COLO829 (cell line): ENCODE data around the gene DENND1A.
"Not testable (repeated sequence)": the region's sequence is repeated elsewhere in the genome, so short reads cannot be mapped to it uniquely, and the experiment has no call there.

Experiments used
- DNase-seq: peaks from one replicate; pipeline ENCODE4 v3.0.0; 2012; ENCODE audit warnings: low spot score

DENND1A gene

DNA sequence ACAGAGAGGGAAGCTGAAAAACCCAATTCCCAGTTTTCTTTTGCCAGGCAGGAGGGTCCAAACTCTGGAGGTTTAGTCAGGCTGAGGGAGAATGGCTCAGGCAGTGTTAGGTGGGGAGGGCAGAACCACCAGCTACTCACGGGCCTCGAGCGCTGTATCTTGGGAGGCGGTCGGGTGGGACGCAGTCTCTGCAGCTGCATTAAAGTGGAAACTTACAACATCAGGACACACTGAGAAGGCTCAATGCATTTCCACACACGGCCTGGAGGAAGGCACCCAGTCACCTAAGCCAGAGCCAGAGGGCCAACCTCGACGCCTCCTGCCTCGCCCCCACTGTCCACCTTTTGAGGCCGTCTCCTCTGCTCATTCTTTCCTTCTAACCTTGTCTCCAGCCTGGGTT, 518.3 kb downstream of the DENND1A start:
- no peak for DNase-seq

- DNase-seq = no peak
Observed at GRCh38 chr9:123411191-123411590, 518.7 kb downstream of the DENND1A start.

DNA sequence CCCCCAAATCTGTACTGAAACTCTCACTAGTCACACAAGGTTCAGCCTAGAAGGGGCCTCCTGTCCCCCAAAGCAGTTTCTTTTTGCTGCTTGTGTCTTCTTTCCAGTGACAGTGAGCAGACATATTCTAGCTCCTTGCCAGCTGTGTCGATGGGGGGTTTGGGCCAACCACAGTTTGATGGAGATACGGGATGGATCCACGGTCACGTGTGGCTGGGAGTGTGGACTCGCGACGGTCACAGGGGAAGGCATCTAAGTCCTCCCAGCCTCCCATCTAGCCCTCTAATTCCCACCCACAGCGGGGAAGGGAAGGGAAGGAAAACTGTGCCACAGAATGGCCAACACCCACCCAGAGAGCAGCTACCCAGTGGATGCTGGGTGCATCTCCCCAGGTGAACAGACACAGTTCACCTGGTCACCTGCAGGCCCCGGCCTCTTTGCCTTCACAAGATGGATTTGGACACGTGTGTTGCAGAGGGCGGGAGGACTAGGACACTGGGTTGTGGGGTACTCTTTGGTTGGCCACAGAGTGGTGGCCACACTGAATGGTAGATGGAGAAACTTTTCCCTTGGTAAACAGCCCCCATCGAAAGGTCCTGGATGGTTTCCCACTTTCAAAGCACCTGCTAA, 519.5 kb downstream of the DENND1A start:
- no peak for DNase-seq

DNA sequence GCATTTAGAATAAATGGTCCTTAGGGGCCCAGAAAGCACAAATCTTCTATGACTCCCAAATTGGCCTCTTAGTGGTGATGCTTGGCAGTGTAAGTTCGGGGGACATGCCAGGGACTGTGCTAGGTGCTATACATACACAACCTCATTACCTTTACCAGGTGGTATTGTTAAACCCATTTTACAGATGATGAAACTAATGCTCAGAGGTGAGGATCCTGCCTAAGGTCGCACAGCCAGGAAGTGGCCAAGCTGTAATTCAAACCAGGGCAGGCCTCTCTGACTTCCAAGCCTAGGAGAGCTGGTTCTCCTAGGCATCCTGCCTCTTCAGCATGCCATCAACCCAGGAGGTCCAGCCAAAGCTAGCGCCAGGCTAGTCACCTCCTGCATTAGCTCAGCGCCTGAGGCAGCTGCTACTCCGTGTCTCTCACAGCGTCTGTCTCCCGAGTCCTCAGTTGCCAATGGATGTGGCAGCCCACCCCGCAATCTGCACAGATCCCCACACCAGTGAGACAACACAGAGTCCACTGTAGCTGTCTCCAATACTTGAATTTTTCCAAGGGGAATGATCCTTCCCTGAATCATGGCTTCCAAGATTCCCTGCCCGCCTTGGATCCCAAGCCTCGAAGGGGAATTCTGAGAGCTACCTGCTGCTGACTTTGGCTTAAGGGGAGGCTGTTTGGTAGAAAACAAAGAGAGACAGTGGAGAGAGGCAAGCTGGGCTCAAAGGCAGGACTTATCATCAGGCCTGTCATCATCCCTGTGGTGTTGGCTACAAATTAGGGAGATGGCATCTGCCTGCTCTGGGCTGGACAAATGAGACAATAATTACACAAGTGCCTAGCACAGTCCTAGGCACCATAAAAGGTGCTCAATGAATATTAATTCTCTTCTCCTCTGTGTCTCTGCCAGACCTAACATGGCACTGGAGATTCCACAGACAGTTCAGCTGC, 521.3 kb downstream of the DENND1A start:
- DNase-seq = no peak

DNA sequence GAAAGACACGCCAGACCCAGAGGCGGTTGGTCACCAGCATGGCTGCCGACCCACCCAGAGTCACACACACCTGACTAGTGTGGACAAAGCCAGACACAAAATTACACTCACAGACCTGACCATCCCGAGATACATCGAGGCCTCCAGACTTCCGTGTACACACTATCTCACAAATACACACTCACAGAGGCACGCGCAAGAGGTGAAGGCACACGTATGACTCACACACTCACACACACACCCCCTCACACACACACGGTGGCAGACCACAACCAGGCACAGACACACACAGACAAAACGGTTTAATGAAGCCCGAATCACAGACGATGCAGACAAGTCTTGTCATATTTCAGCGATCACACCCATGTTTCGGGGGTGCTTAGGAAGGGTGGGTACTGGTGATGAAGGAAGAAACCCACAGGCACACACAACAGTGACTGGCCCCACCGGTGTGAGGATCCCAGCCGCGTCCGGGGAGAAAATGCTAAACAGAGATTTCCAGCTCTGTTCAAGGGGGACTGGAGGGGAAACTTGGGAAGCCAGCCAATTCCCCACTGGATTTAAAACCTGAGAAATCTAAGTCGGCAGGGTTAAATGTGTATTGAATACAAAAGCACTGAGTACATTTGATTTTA, 522.6 kb downstream of the DENND1A start:
- no peak for DNase-seq

- no peak for DNase-seq
Observed at GRCh38 chr9:123406691-123407216, 523.2 kb downstream of the DENND1A start.

GRCh38 chr9:123406016-123406415, 523.9 kb downstream of the DENND1A start:
- no peak for DNase-seq

GRCh38 chr9:123402981-123403509, 526.9 kb downstream of the DENND1A start:
- DNase-seq = no peak

DNA sequence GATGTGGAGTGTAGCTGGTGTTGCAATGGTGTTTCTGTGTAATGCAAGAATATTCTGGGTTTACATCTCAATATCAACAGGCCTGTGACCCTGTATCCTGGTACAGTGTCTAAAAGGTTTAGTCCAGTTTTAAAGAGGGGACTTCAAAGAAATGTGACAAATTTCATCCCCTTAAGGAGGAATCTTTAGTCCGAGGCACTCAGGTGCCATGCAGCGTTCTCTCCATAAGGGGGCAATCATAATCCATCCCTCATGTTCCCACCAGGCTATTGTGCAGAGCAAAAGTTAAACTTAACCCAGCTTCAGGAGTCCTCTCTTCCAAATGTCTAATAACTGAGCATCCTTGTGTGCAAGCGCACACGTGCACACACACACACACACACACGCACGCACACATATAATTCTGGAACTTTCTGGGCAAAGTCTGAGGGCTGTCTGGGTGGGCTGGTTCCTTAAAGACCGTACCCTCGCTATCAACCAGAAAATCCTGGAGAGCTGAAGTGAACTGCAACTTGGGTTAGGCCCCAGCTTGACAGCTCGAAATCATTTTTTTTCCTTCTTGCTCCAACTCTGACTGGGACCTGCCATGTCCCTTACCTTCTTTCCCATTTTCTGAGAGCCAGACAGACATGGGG, 527.9 kb downstream of the DENND1A start:
- peak; percentile 87 for DNase-seq

- no peak for DNase-seq
Observed at GRCh38 chr9:123400926-123401503, 528.9 kb downstream of the DENND1A start.

GRCh38 chr9:123399803-123400378, 530.0 kb downstream of the DENND1A start:
- peak; percentile 47 for DNase-seq

GRCh38 chr9:123398938-123399337, 531.0 kb downstream of the DENND1A start:
- DNase-seq = not testable (repeated sequence)

DNA sequence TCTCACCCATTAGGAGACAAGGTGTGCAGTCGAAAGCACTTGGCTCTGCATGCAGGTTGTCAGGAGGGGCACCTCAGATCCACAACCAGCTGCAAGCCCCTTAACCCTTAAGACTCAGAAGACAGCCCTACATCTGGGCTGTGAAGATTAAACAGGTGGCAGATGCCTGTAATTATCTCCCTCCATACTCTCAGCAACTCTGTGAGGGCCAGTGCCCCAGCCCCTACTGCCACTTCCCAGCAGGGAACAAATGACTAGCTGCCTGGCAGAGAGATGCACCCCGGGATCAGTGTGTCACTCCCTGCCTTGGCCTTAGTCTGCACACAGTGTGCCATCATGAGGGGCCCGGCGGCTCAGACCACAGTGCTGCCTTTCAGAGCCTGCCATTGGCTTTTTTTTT, 532.0 kb downstream of the DENND1A start:
- no peak for DNase-seq

- DNase-seq = no peak
Observed at GRCh38 chr9:123395689-123396511, 534.0 kb downstream of the DENND1A start.

DNA sequence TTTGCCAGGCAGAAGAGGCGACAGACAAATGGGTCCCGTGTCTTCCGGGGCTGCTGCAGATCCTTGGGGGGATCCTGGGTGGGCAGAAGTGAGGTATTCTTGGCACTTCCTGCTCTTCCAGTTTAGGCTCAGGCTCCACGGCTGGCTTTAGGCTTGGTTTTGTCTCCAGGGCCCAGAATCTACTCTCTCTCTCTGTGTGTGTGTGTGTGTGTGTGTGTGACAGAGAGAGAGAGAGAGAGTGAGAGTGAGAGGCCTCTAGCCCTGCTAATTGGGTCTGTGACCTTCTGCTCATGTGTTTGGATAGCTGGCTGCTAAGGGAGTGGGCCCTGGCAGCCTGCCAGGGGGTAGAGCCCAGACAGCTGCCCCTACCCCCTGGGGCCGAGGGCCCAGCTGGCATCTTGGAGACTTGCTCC, 534.6 kb downstream of the DENND1A start:
- no peak for DNase-seq

DNA sequence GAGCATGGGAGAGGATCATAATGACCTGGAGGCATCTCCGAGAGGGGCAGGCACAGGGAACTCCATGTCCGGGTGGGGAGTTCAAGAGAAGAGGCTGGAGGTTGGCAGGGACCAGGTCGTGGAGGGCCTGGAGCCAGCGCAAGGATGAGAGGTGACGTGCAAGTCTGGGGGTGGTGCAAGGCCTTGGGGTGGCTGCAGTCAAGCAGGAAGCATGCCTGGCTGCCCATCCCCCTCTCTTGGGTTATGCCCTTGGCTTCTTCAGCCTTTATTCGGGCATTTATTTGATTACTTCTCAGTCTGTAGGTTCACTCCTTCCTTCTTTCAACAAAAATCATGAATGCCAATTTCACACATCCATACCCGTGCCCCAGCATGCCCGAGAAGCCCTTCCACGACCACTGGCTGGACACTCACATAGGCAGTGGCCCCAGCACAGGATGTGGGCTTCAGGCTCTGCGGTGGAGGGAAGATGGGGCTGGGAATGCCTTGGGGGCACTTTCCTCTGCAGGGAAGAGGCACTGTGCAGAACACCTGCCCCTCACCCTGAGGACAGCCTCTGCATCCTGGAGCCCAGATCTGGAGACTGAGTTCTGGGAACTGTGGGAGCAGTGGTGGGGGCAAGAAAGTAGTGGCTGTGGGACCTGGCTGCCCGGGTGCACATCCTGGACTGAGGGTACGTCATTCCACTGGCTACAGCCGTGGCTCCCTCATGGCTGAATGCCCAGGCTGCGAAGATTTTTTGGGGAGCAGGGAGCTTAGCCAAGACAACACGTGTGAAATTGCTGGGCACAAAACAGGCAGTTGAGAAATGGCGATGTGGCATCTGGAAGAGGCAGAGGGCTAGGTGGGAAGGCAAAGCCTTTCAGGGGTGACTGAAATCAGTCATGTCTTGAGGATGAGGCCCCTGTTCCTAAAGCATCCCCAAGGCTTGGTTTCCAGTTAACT, 535.4 kb downstream of the DENND1A start:
- DNase-seq = no peak

GRCh38 chr9:123392802-123393201, 537.1 kb downstream of the DENND1A start:
- DNase-seq = no peak

GRCh38 chr9:123391946-123392345, 538.0 kb downstream of the DENND1A start:
- DNase-seq = no peak

GRCh38 chr9:123391233-123391632, 538.7 kb downstream of the DENND1A start:
- no peak for DNase-seq
